Upper lobe of left lung (tissue), 6 donors: ENCODE results near the gene TFEC. TPM values are rescaled to one million over a fixed set of nuclear protein-coding genes. Genes with fewer than 3 reads are reported as not detected.

ENCODE experiments used
- ATAC-seq, 2 donors: fragments of 200-7000 bp; cut with Tn5 transposase; one replicate each; pipeline ENCODE4 v1.9.1; 2022; ENCODE audit warnings: mild to moderate bottlenecking in 2 of 2, moderate library complexity in 2 of 2; ENCODE audit not compliant: low FRiP score in 2 of 2
- DNase-seq, 2 donors: peaks; one replicate each; pipeline ENCODE4 v3.0.0-alpha.2; 2019 to 2020
- H3K27ac ChIP-seq, 4 donors: fragments of 200-600 bp; sonication (generic); one replicate each; pipeline ENCODE4 v1.5.1; 2016 to 2019
- H3K27me3 ChIP-seq, 4 donors: fragments of 200-600 bp; sonication (generic); one replicate each; pipeline ENCODE4 v1.5.1; 2017 to 2019
- H3K36me3 ChIP-seq, 4 donors: fragments of 200-600 bp; sonication (generic); one replicate each; pipeline ENCODE4 v1.5.1; 2016 to 2019
- H3K4me1 ChIP-seq, 4 donors: fragments of 200-600 bp; sonication (generic); one replicate each; pipeline ENCODE4 v1.5.1; 2018 to 2019
- H3K4me3 ChIP-seq, 4 donors: fragments of 200-600 bp; sonication (generic); one replicate each; pipeline ENCODE4 v1.5.1; 2017 to 2019; ENCODE audit warnings: mild to moderate bottlenecking in 2 of 4, moderate library complexity in 1 of 4
- H3K9me3 ChIP-seq, 4 donors: fragments of 200-600 bp; sonication (generic); one replicate each; pipeline ENCODE4 v1.5.1; 2018 to 2019
- CTCF ChIP-seq, 6 experiments: fragments of 450-650 bp in 4 of 6; fragments of 200-600 bp in 2 of 6; sonication (generic) in 2 of 6; IDR thresholded peaks; one replicate each; pipeline ENCODE4 v1.5.1; 2016 to 2019; ENCODE audit warnings: antibody characterized with exemption in 6 of 6
- EP300 ChIP-seq, 4 donors: sonication (generic); formaldehyde crosslinking; IDR thresholded peaks; one replicate each; pipeline ENCODE4 v1.5.1; 2017; ENCODE audit warnings: antibody characterized with exemption in 4 of 4, control low read depth in 2 of 4
- POLR2A ChIP-seq, 4 donors: fragments of 450-650 bp; IDR thresholded peaks; one replicate each; pipeline ENCODE4 v1.5.1; 2016 to 2017; ENCODE audit warnings: antibody characterized with exemption in 4 of 4, mild to moderate bottlenecking in 2 of 4
- POLR2AphosphoS5 ChIP-seq, 2 donors: sonication (generic); formaldehyde crosslinking; IDR thresholded peaks; one replicate each; pipeline ENCODE4 v1.5.1; 2017; ENCODE audit warnings: antibody characterized with exemption in 2 of 2
- WGBS, 2 donors: methylation state at CpG; one replicate each; pipeline ENCODE4 v1.1.5; 2017 to 2018; 5-methylcytosine and 5-hydroxymethylcytosine counted together
- total RNA-seq, 6 donors: library from RNA; depleted of rRNA in 4 of 6; stranded (reverse); fragments of >200 nt in 4 of 6; gene quantifications; one replicate each; pipeline versions ENCODE4 v1.1.0 to v1.2.1, GENCODE V29; 2016 to 2021
- donor health status: DM: no; HTN: no; CAD: no; lungs with moderate emphysema.
- donor health status: DM: no; HTN: yes; CAD: no; lungs with severe emphysema.

TFEC gene
- total RNA-seq, 6 donors from 2014 or later, result 15.4 to 29.4 (median 21.6) TPM

DNA sequence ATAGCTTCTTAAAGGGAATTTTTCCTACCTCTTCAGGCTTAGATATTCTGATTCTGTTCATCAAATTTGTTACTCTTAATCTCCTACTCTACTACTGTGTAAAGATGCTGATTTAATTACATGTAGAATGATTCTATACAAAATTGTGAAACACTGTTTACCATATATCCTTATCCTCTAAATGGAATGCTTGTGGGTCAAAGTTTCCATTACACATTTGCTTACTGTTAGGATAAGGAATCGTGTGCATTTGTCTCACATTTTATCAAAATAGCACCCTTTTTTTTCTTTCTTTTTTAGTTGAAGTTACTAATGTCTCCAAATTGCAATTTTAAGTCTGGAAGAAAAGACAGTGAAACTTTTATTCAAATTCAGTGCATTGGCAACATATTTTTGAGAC, 65.3 kb downstream of the TFEC start:
- H3K27me3 ChIP-seq, result no peaks in the 10 kb centered on the region
- TF ChIP-seq POLR2AphosphoS5 (IDR thresholded peaks at IDR 0.05), result no peak
- no peak for TF ChIP-seq EP300 (IDR thresholded peaks at IDR 0.05)
- no peak for TF ChIP-seq CTCF (IDR thresholded peaks at IDR 0.05)
- no peak for TF ChIP-seq POLR2A (IDR thresholded peaks at IDR 0.05)
- no peak for ATAC-seq

GRCh38 chr7:115964799-115965198, 65.8 kb downstream of the TFEC start:
- 67 to 83% methylated on average over 1 of the region's 1 CpG for WGBS, 2 donors

More for the DNA sequence above, 65.3 kb downstream of the TFEC start:
- H3K9me3 ChIP-seq, result no peaks in the 10 kb centered on the region
- no peaks in the 10 kb centered on the region for H3K36me3 ChIP-seq
- no peak overlapping the region for H3K4me3 ChIP-seq
- 53 to 61% methylated on average over 1 of the region's 1 CpG for WGBS, 2 donors
- H3K4me1 ChIP-seq, result no peaks in the 10 kb centered on the region
- H3K27ac ChIP-seq, result no peak overlapping the region
- no peak for DNase-seq

DNA sequence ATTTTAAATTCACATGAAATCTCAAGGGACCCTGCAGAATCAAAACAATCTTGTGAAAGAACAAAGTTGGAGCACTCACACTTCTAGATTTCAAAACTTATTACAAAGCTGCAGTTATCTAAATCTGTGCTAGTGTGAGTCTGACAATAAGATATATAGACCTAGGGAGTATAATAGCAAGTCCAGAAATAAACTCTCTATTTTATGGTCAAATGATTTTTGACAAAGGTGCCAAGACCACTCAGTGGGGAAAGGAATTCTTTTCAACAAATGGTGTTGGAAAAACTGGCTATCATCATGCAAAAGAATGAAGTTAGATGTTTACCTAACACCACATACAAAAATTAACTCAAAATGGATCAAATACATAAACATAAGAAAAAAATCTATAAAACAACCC, 68.2 kb downstream of the TFEC start:
- DNase-seq (no peak), ATAC-seq (no peak)
- TF ChIP-seq CTCF (IDR thresholded peaks at IDR 0.05), result no peak
- no peak for TF ChIP-seq EP300 (IDR thresholded peaks at IDR 0.05)
- TF ChIP-seq POLR2A (IDR thresholded peaks at IDR 0.05), result no peak
- TF ChIP-seq POLR2AphosphoS5 (IDR thresholded peaks at IDR 0.05), result no peak
- Histone ChIP-seq H3K36me3 (no peaks in the 10 kb centered on the region), H3K4me3 (no peak overlapping the region), H3K27me3 (no peaks in the 10 kb centered on the region), H3K27ac (no peak overlapping the region), H3K4me1 (no peaks in the 10 kb centered on the region), H3K9me3 (no peaks in the 10 kb centered on the region)

More at GRCh38 chr7:115964799-115965198, 65.8 kb downstream of the TFEC start:
- Histone ChIP-seq H3K27ac (no peak overlapping the region), H3K27me3 (no peaks in the 10 kb centered on the region), H3K4me1 (no peaks in the 10 kb centered on the region), H3K36me3 (no peaks in the 10 kb centered on the region), H3K9me3 (no peaks in the 10 kb centered on the region), H3K4me3 (no peak overlapping the region)
- ATAC-seq, result no peak
- DNase-seq, result no peak
- TF ChIP-seq POLR2AphosphoS5 (IDR thresholded peaks at IDR 0.05) (no peak), POLR2A (IDR thresholded peaks at IDR 0.05) (no peak), CTCF (IDR thresholded peaks at IDR 0.05) (no peak), EP300 (IDR thresholded peaks at IDR 0.05) (no peak)

DNA sequence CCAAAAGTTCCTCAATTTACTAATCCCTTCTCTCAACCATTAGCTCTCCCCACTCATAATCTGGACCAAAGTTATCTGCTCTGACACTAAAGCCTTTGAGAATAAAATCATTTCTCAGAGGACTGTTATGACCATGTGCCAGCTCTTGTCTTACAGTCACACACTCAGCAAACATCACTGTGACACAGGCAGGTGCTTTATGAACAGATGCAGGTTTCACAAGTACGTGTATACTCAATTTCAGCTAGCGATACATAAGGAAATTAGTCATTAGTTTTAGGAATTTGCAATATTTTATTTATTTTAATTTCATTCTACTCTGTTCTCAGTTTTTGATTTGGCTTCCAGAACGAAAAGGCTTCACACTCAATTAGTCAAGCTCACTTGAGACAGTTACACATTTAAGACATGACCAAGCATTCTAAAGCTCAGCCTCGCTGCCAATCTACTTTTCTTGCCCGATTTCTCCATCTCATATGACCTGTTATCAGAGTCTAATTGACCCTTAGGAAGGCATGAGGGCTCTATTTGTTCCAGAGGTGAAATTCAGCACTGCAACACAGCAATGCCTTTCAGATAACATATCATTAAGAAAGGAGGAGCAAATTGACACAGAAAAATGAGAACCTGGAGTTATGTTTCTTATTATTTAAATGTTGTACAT, 76.8 kb downstream of the TFEC start:
- Histone ChIP-seq H3K27ac (no peak overlapping the region), H3K9me3 (no peaks in the 10 kb centered on the region), H3K36me3 (no peaks in the 10 kb centered on the region), H3K27me3 (no peaks in the 10 kb centered on the region), H3K4me3 (no peak overlapping the region), H3K4me1 (no peaks in the 10 kb centered on the region)
- ATAC-seq, result no peak
- no peak for TF ChIP-seq EP300 (IDR thresholded peaks at IDR 0.05)
- TF ChIP-seq POLR2A (IDR thresholded peaks at IDR 0.05), result no peak
- no peak for TF ChIP-seq POLR2AphosphoS5 (IDR thresholded peaks at IDR 0.05)
- no peak for TF ChIP-seq CTCF (IDR thresholded peaks at IDR 0.05)
- 45 to 48% methylated on average over 5 of the region's 5 CpGs for WGBS, 2 donors
- no peak for DNase-seq

DNA sequence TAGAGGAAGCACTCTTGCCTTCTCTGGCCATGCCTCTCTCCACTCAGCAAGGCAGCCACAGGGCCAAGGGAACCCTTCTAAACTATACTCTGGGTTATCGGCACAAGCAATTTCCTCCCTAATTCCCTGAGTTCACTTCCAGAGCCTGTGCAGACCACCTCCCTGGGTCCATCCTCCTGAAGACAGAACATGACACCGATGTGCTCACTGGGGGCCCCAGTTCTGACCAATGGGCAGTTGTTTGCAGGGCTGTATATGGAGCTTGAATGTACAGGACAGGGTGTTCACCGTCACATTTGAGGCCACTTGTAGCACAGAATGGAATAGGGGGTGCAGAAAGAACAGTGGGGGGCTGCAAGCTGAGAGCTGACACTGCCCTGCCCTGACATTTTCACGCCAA, 77.7 kb downstream of the TFEC start:
- TF ChIP-seq CTCF (IDR thresholded peaks at IDR 0.05) (no peak), EP300 (IDR thresholded peaks at IDR 0.05) (no peak), POLR2AphosphoS5 (IDR thresholded peaks at IDR 0.05) (no peak)
- Histone ChIP-seq H3K36me3 (no peaks in the 10 kb centered on the region), H3K4me3 (no peak overlapping the region), H3K9me3 (no peaks in the 10 kb centered on the region), H3K27me3 (no peaks in the 10 kb centered on the region), H3K4me1 (no peaks in the 10 kb centered on the region), H3K27ac (no peak overlapping the region)
- ATAC-seq (peak in 1 of 2 donors; percentile 14), DNase-seq (no peak)
- 74 to 94% methylated on average over 4 of the region's 4 CpGs for WGBS, 2 donors
